HFF-Myc (cell line): ENCODE results near the gene CDCA4.

Experiments used
- DNase-seq: peaks from one replicate; pipeline ENCODE4 v3.0.0-alpha.2; 2011; ENCODE audit warnings: low read depth; ENCODE audit errors: extremely low read depth
- H3K4me3 ChIP-seq: replicated peaks from 2 replicates; pipeline ENCODE4 v1.5.1; 2011; ENCODE audit warnings: low read depth, mild to moderate bottlenecking, control low read depth, low read length
- TF ChIP-seq, protein P1 (sequence below): IDR thresholded peaks from 2 replicates; pipeline ENCODE4 v1.5.1; 2012; ENCODE audit warnings: mild to moderate bottlenecking, low read depth, low read length, control low read depth; ENCODE audit errors: missing control alignments

CDCA4 gene

DNA sequence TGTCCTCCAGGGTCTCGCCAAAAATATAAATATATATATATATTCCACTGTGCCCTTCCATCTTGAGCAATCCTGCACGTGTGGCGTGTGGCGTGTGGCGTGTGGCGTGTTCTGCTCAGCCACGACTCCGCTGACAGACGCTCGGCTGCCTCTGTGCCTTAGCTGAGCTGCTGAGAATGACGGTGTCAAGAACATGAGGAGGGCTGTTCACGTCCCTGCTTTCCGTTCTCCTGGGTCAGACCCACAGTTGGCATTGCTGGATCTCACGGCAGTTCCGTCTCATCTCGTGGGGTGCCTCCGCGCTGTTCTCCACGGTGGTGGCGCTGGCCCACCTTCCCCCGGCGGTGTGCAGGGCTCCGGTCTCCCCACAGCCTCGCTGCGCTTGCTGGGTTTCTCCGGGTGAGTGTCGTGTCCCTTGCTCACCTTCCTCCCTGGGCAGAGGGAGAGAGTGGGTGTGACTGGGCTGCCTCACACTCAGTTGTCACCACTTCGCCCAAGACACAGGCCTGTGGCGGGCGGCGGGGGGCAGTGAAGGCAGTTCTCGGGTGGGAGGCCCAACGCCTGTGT lies 34.9 kb upstream of the CDCA4 start:
- DNase-seq, result no peak
- TF ChIP-seq, protein P1, sequence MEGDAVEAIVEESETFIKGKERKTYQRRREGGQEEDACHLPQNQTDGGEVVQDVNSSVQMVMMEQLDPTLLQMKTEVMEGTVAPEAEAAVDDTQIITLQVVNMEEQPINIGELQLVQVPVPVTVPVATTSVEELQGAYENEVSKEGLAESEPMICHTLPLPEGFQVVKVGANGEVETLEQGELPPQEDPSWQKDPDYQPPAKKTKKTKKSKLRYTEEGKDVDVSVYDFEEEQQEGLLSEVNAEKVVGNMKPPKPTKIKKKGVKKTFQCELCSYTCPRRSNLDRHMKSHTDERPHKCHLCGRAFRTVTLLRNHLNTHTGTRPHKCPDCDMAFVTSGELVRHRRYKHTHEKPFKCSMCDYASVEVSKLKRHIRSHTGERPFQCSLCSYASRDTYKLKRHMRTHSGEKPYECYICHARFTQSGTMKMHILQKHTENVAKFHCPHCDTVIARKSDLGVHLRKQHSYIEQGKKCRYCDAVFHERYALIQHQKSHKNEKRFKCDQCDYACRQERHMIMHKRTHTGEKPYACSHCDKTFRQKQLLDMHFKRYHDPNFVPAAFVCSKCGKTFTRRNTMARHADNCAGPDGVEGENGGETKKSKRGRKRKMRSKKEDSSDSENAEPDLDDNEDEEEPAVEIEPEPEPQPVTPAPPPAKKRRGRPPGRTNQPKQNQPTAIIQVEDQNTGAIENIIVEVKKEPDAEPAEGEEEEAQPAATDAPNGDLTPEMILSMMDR, result no peak
- no peak overlapping the region for H3K4me3 ChIP-seq

DNA sequence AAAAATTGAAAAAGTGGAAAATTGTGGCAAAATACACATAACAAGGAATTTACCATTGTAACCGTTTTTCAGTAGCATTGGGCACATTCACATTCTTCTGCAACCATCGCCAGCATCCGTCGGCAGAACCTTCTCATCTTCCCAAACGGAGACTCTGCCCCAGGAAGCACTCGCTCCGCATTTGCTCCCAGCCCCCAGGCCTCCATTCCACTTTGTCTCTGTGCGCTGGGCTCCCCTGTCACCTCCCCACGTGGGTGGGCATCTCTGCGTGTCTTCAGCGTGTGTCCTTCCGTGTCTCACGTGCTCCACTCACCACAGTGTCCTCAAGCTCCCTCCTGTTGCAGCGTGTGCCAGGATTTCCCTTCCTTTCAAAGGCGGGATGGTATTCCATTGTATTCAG lies 34.5 kb upstream of the CDCA4 start:
- TF ChIP-seq, protein P1, result no peak
- H3K4me3 ChIP-seq, result no peak overlapping the region
- DNase-seq, result no peak

DNA sequence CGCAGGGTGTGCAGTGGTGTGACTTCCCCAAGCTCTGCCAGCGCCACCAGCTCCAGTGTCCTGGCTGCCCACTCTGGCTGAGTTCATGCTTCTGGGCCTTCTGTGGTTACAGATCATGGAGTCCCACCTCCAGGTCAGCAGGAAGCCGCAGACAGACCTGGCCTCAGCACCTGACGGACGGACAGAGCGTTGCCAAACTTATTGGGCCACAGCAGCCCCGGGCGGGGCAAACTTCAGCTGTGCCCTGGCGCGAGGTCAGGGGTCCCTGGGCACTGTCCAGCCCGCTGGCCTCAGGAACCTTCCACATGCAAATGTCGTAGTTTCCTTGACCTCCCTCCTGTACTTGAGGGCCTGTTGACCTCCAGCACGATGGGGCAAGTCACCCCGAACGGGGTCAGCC lies 33.1 kb upstream of the CDCA4 start:
- TF ChIP-seq, protein P1, result no peak
- no peak overlapping the region for H3K4me3 ChIP-seq
- DNase-seq, result no peak

DNA sequence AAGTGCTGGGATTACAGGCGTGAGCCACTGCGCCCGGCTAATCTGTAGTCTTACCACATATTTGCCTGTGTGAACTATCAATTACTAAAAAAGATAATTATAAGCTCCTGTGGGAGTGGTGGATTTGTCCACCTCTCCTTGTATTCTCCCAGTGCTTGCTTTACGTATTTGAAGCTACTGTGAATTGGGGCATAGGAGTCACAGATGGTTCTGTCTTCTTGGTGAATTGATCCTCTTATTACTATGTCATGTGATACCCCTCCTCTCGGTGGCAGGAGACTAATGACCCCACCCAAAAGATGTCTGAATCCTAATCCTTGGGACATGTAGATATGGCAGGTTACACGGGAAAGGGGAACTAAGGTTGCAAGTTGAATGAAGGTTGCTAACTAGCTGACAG lies 32.5 kb upstream of the CDCA4 start:
- no peak for DNase-seq
- TF ChIP-seq, protein P1, result no peak
- no peak overlapping the region for H3K4me3 ChIP-seq

DNA sequence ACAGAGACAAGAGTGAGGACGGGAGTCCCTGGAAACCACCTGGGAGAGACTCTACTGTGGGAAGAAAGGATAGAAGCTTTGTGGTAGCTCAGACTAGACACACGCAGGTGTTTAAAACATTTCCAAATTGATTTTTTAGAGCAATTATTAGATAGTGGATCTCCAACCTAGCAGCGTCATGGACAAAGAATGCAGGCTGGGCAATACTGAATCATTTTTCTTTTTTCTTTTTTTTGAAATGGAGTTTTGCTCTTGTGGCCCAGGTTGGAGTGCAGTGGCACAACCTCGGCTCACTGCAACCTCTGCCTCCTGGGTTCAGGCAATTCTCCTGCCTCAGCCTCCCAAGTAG lies 31.2 kb upstream of the CDCA4 start:
- DNase-seq, result no peak
- H3K4me3 ChIP-seq, result no peak overlapping the region
- TF ChIP-seq, protein P1, result no peak

DNA sequence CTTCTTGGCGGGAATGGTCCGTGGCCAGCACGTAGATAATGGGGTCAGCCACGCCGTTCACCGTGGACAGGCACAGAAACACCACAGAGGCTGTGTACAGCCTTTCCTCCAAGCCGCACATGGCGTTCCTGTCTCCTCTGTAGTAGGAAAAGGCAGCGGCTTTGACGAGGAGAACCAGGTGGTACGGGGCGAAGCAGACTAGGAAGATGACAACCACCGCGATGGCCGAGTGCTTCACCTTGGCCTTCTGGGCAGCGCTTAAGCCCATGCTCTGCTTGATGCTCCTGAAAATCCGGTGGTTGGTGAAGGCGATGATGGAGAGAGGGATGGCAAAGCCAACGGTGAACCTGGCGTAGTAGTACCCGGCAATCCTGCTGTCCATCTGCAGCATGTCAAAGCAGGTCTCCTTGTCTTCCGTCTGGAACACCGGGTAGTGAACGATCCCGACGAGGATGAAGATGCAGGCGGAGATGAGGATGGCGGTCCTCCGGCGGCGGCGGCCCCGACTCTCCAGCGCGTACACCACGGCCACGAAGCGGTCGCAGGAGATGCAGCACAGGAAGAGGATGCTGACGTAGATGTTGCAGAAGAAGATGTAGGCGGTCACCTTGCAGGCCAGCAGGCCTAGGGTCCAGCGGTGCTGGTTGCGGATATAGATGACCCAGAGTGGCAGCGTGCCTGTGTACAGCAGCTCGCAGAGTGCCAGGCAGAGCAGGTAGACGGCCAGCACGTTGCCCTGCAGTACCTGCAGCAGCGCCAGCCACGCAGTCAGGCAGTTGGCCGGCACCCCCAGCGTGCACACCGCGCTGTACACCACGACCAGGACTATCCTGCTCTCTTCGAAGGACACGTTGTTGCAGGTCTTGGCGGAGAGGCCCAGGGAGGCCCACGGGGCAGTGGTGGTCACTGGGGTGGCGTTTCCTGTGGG lies 30.6 kb upstream of the CDCA4 start:
- DNase-seq, result no peak
- TF ChIP-seq, protein P1, result no peak
- H3K4me3 ChIP-seq, result no peak overlapping the region
